ENCODE data around the gene C4orf54. TPM values are rescaled to one million over a fixed set of nuclear protein-coding genes. Genes with fewer than 3 reads are reported as not detected.

The C4orf54 gene
- total and polyA plus RNA-seq, 2 of the 8 experiments (the other 6 are each of a cell fraction or from before 2014, with no cell fraction given), result not detected

DNA sequence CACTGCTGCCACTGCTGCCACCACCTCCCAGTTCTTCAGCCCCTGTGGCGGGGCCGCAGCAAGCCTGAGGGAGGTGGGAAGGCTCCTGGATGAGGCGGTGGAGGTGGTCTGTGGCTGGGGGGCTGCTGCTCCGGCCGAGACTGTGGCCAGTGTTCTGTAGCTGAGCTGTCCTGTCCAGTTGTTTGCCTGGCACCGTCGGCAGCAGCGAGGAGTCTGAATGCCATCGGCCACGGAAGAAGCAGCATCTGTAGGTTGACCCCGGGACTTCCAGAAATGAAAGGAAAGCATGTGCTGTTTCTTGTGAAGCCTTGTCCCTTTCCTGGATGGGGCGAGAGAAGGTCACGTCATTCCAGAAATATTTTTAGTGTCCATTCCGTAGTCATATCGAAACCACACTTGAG lies 3.3 kb downstream of the C4orf54 start (continued):
- TF ChIP-seq, protein P1, sequence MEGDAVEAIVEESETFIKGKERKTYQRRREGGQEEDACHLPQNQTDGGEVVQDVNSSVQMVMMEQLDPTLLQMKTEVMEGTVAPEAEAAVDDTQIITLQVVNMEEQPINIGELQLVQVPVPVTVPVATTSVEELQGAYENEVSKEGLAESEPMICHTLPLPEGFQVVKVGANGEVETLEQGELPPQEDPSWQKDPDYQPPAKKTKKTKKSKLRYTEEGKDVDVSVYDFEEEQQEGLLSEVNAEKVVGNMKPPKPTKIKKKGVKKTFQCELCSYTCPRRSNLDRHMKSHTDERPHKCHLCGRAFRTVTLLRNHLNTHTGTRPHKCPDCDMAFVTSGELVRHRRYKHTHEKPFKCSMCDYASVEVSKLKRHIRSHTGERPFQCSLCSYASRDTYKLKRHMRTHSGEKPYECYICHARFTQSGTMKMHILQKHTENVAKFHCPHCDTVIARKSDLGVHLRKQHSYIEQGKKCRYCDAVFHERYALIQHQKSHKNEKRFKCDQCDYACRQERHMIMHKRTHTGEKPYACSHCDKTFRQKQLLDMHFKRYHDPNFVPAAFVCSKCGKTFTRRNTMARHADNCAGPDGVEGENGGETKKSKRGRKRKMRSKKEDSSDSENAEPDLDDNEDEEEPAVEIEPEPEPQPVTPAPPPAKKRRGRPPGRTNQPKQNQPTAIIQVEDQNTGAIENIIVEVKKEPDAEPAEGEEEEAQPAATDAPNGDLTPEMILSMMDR (IDR thresholded peaks at IDR 0.05; ENCODE audit: control extremely low read depth in 1 of 3, insufficient read depth in 1 of 3, low read depth in 1 of 3, low read length in 3 of 3), result no peak
- no peak for TF ChIP-seq KDM5A (IDR thresholded peaks at IDR 0.05; ENCODE audit: low read length)
- no peak for TF ChIP-seq SP1 (IDR thresholded peaks at IDR 0.05; ENCODE audit: low read depth, low read length)
- no peak for TF ChIP-seq TCF12 (IDR thresholded peaks at IDR 0.05; ENCODE audit: low read depth, low read length)
